ENCODE results near the gene LSM7.
"Not testable (repeated sequence)": the region's sequence is repeated elsewhere in the genome, so short reads cannot be mapped to it uniquely, and the experiment has no call there.

Gene LSM7

DNA sequence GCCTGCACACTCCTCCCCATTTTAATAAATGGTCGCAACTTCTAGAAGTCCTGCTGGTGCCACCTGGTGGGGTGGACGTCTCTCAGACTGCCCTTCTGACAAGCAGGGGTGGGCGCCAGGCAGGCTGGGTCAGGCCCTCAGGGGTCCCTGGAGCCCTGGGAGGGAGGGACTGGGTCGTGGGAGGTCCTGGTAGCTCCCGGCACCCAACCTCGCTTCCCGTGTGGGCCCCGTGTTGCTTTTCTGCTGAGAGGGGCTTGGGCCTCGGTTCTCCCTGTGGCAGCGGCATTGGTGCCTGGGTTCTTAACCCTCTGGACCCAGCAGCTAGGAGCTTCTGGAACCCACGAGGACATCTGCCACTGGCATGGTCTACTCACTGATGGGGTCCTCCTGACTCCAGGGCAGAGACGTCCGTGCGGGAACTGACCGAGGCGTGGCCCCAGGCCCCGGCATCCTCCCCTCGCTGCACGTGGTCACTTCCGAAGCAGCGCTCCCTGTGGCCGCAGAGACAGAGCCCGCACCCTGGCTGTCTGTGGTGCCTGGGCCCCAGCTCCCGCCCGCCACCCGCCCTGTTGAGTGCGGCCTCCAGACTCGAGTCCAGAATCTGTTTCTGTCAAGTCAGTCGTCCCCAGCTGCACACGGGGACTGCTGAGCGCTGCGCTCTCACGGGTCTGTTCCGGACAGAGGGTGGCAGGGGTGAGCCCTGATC is 25.7 kb upstream of the LSM7 start:
- no peaks in the 10 kb centered on the region for H3K27me3 ChIP-seq (ENCODE audit: insufficient read depth, insufficient read length)
- no peak overlapping the region for H3K9ac ChIP-seq (ENCODE audit: insufficient read length, low read depth)
- peaks cover 63% of the 10 kb centered on the region for H3K36me3 ChIP-seq (ENCODE audit: insufficient read depth, insufficient read length, low read length)
- TF ChIP-seq ZNF274 (IDR thresholded peaks at IDR 0.05; ENCODE audit: low read depth, low read length) (no peak), SUZ12 (IDR thresholded peaks at IDR 0.05; ENCODE audit: extremely low read depth, insufficient read depth, insufficient read length) (no peak), YY1 (IDR thresholded peaks at IDR 0.05; ENCODE audit: insufficient read depth, insufficient read length) (no peak)
- H3K4me1 ChIP-seq (ENCODE audit: insufficient read depth, insufficient read length): peaks cover 4% of the 10 kb centered on the region
- H3K4me3 ChIP-seq (ENCODE audit: insufficient read length, low read depth): no peak overlapping the region
- H3K9me3 ChIP-seq (ENCODE audit: insufficient read depth, low read length): no peaks in the 10 kb centered on the region
- DNase-seq (ENCODE audit: low read depth, low spot score): no peak

DNA sequence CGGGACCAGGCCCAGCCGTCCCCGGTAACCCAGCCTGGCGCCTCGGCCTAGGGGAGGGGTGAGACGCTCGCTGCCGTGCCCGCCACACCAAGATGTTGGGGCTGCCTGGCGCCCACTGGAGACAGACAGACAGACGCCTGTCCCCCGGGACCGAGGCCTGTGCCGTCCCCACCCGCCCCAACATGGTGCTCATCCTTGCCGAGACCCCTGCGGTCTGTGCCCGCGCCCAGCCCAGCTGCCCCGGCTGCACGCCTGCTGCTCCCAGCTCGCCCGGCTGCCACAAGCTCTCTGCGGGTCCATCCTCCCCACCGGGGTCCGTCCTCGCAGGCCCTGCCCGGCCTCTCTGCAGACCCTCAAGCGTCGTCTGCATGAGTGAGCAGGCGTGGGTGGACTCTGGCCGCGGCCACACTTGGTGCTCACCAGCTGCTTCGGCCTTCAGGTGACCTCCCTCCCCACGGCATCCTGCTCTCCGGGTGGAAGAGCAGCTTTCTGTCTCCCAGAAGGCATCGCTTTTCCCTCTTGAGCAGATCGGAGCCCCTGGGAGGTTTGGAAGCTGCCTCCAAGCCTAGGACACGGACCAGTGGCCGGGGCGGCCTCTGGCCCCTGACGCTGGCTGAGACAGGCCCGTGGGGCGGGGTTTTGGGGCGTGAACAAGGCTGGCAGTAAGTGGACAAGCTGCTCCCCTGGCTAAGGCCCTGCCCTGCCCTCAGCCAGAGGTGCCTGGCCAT is 24.9 kb upstream of the LSM7 start:
- peaks cover 68% of the 10 kb centered on the region for H3K36me3 ChIP-seq (ENCODE audit: insufficient read depth, insufficient read length, low read length)
- H3K4me3 ChIP-seq (ENCODE audit: insufficient read length, low read depth): no peak overlapping the region
- H3K9me3 ChIP-seq (ENCODE audit: insufficient read depth, low read length): no peaks in the 10 kb centered on the region
- no peaks in the 10 kb centered on the region for H3K27me3 ChIP-seq (ENCODE audit: insufficient read depth, insufficient read length)
- no peak overlapping the region for H3K9ac ChIP-seq (ENCODE audit: insufficient read length, low read depth)
- DNase-seq (ENCODE audit: low read depth, low spot score): no peak
- no peak for TF ChIP-seq YY1 (IDR thresholded peaks at IDR 0.05; ENCODE audit: insufficient read depth, insufficient read length)
- peaks cover 4% of the 10 kb centered on the region for H3K4me1 ChIP-seq (ENCODE audit: insufficient read depth, insufficient read length)

DNA sequence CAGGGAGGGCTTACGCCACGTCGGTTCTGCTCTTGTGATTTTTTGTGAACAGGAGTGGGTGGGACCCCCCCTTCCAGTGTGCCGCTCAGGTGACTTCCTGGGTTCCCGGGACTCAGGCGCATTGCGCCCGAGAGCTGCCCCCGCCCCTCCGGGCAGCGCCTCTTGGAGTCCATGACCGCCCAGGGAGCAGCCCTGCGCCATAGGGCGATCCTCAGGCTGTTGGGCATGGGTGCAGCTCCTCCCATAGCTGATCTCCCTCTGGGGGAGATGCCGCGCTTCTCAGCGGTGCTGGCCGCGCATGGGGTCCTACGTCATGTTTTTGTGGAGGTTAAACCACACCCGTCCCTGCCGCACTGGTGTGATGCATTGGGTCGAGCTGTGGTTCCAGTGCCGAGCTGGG is 23.7 kb upstream of the LSM7 start:
- TF ChIP-seq YY1 (IDR thresholded peaks at IDR 0.05; ENCODE audit: insufficient read depth, insufficient read length) (no peak), SUZ12 (IDR thresholded peaks at IDR 0.05; ENCODE audit: extremely low read depth, insufficient read depth, insufficient read length) (no peak), ZNF274 (IDR thresholded peaks at IDR 0.05; ENCODE audit: low read depth, low read length) (no peak)
- Histone ChIP-seq H3K9ac (ENCODE audit: insufficient read length, low read depth) (no peak overlapping the region), H3K9me3 (ENCODE audit: insufficient read depth, low read length) (no peaks in the 10 kb centered on the region), H3K4me3 (ENCODE audit: insufficient read length, low read depth) (no peak overlapping the region), H3K4me1 (ENCODE audit: insufficient read depth, insufficient read length) (peaks cover 4% of the 10 kb centered on the region), H3K36me3 (ENCODE audit: insufficient read depth, insufficient read length, low read length) (peaks cover 69% of the 10 kb centered on the region), H3K27me3 (ENCODE audit: insufficient read depth, insufficient read length) (no peaks in the 10 kb centered on the region)
- DNase-seq (ENCODE audit: low read depth, low spot score): no peak

DNA sequence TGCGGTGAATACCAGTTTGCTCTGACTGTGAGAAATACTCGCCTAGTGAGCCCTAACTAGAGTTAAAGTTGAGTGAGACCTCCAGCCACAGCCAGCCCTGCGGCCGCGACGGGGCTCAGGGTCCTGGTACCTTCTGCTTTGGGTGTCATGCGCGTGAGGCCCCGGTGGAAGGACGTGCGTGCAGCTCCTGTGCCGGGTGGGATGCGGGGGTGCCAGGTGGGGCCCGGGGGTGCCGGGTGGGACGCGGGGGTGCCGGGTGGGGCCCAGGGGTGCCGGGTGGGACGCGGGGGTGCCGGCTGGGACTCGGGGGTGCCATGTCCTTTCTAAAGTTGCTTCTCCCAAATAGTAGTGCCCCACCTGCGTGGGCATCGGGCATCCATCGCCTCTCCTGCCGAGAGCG is 23.2 kb upstream of the LSM7 start:
- Histone ChIP-seq H3K4me1 (ENCODE audit: insufficient read depth, insufficient read length) (peaks cover 4% of the 10 kb centered on the region), H3K9me3 (ENCODE audit: insufficient read depth, low read length) (no peaks in the 10 kb centered on the region), H3K9ac (ENCODE audit: insufficient read length, low read depth) (no peak overlapping the region), H3K27me3 (ENCODE audit: insufficient read depth, insufficient read length) (no peaks in the 10 kb centered on the region), H3K4me3 (ENCODE audit: insufficient read length, low read depth) (no peak overlapping the region), H3K36me3 (ENCODE audit: insufficient read depth, insufficient read length, low read length) (peaks cover 73% of the 10 kb centered on the region)
- TF ChIP-seq YY1 (IDR thresholded peaks at IDR 0.05; ENCODE audit: insufficient read depth, insufficient read length) (no peak), ZNF274 (IDR thresholded peaks at IDR 0.05; ENCODE audit: low read depth, low read length) (no peak), SUZ12 (IDR thresholded peaks at IDR 0.05; ENCODE audit: extremely low read depth, insufficient read depth, insufficient read length) (no peak)
- DNase-seq (ENCODE audit: low read depth, low spot score): no peak

DNA sequence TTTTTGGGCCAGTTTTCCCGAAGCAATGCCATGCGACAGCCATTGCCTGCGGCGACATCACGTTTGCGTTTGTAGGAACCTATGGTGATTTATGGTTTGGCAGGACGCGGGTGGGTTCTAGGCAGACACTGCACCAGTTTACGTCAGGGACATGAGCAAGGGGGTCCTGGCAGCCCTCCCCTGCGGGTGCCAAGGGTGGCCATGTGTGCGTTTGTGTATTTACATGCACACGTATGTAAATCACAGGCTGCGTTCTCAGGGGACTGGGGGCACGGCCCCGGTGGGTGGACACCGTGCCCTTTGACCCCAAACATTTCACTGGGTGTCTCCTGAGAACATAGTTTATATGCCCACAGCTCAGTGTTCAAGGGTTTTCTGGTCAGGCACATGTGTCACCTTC is 22.3 kb upstream of the LSM7 start:
- Histone ChIP-seq H3K4me1 (ENCODE audit: insufficient read depth, insufficient read length) (no peaks in the 10 kb centered on the region), H3K9ac (ENCODE audit: insufficient read length, low read depth) (no peak overlapping the region), H3K36me3 (ENCODE audit: insufficient read depth, insufficient read length, low read length) (peaks cover 73% of the 10 kb centered on the region), H3K4me3 (ENCODE audit: insufficient read length, low read depth) (no peak overlapping the region), H3K9me3 (ENCODE audit: insufficient read depth, low read length) (no peaks in the 10 kb centered on the region), H3K27me3 (ENCODE audit: insufficient read depth, insufficient read length) (no peaks in the 10 kb centered on the region)
- TF ChIP-seq YY1 (IDR thresholded peaks at IDR 0.05; ENCODE audit: insufficient read depth, insufficient read length) (no peak), ZNF274 (IDR thresholded peaks at IDR 0.05; ENCODE audit: low read depth, low read length) (no peak), SUZ12 (IDR thresholded peaks at IDR 0.05; ENCODE audit: extremely low read depth, insufficient read depth, insufficient read length) (no peak)
- no peak for DNase-seq (ENCODE audit: low read depth, low spot score)

DNA sequence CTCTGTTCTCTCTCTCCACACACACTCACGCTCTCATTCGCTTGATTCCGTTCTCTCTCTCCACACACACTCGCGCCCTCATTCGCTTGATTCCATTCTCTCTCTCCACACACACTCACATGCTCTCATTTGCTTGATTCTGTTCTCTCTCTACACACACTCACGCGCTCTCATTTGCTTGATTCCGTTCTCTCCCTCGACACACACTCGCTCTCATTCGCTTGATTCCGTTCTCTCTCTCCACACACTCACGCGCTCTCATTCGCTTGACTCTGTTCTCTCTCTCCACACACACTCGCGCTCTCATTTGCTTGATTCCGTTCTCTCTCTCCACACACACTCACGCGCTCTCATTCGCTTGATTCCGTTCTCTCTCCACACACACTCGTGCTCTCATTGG is 21.4 kb upstream of the LSM7 start:
- not testable (repeated sequence) for H3K4me3 ChIP-seq (ENCODE audit: insufficient read length, low read depth); DNase-seq (ENCODE audit: low read depth, low spot score); H3K9ac ChIP-seq (ENCODE audit: insufficient read length, low read depth); H3K27me3 ChIP-seq (ENCODE audit: insufficient read depth, insufficient read length); H3K9me3 ChIP-seq (ENCODE audit: insufficient read depth, low read length); H3K4me1 ChIP-seq (ENCODE audit: insufficient read depth, insufficient read length)
- peaks cover 71% of the 10 kb centered on the region for H3K36me3 ChIP-seq (ENCODE audit: insufficient read depth, insufficient read length, low read length)

DNA sequence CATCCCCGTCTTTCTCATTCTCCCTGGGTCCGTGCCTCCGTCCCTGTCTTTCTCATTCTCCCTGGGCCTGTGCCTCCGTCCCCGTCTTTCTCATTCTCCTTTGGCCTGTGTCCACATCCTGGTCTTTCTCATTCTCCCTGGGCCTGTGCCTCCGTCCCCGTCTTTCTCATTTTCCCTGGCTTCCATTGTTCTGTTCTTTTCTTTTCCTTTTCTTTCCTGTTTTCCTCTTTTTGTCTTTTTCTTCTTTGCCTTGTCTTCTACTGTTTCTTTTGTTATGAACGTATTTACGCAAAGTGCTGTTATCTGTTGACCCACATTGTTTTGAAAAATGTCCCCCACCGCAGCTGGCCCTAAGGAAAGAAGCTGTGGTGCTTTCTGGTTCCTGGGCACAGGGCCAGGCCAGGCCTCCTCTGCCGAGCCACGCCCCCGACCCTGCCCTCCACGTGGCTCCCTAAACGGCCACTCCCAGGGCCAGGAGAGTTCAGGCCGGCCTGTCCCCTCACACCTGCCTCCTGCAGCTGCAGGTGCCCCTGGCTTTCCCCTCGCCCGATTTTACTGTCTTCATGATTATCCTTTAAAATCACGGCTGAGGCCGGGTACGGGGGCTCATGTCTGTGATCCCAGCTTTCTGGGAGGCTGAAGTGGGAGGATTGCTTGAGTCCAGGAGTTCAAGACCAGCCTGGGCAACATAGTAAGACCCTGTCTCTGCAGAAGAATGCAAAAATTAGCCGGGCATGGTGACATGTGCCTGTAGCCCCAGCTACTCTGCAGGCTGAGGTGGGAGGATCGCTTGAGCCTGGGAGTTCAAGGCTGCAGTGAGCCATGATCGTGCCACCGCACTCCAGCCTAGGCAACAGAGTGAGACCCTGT is 17.6 kb upstream of the LSM7 start:
- no peak for DNase-seq (ENCODE audit: low read depth, low spot score)
- TF ChIP-seq YY1 (IDR thresholded peaks at IDR 0.05; ENCODE audit: insufficient read depth, insufficient read length) (no peak), SUZ12 (IDR thresholded peaks at IDR 0.05; ENCODE audit: extremely low read depth, insufficient read depth, insufficient read length) (no peak), ZNF274 (IDR thresholded peaks at IDR 0.05; ENCODE audit: low read depth, low read length) (no peak)
- Histone ChIP-seq H3K27me3 (ENCODE audit: insufficient read depth, insufficient read length) (no peaks in the 10 kb centered on the region), H3K9me3 (ENCODE audit: insufficient read depth, low read length) (no peaks in the 10 kb centered on the region), H3K9ac (ENCODE audit: insufficient read length, low read depth) (no peak overlapping the region), H3K36me3 (ENCODE audit: insufficient read depth, insufficient read length, low read length) (peaks cover 68% of the 10 kb centered on the region), H3K4me1 (ENCODE audit: insufficient read depth, insufficient read length) (peaks cover 2% of the 10 kb centered on the region), H3K4me3 (ENCODE audit: insufficient read length, low read depth) (no peak overlapping the region)

Data from NT2/D1 (cell line).